Astrocyte (in vitro differentiated cells and primary cell): Measurements from ENCODE around the gene DRD4.

Source experiments
- EZH2 ChIP-seq: IDR thresholded peaks from 2 replicates; pipeline ENCODE4 v1.6.1; 2012; ENCODE audit warnings: mild to moderate bottlenecking, low read length, inconsistent platforms; ENCODE audit not compliant: insufficient read depth
- TF ChIP-seq, protein P1 (sequence below): IDR thresholded peaks from 2 replicates; pipeline ENCODE4 v1.5.1; 2011; ENCODE audit warnings: low read depth, mild to moderate bottlenecking, inconsistent platforms, low read length, moderate library complexity; ENCODE audit not compliant: insufficient read depth

DNA sequence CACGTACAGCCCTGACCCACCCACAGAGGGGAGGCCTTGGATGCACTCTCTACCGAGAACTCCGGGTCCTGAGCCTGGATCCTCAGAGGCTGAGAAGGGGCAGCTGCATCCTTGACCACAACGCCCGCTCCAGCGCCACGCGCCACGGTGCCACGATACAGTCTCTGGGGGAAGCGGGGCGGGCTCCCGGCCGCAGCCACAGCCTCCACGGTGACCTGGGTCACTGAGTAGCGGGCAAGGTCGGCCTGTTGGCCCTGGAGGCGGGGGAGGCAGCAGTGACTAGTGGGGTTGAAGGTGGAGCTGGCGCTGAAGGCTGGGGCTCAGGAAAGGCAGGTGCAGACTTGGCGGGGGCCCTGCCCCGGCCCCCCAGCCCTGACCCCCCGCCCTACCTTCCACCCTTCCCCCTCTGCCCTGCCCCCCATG, 17.4 kb upstream of the DRD4 start:
- TF ChIP-seq, protein P1, sequence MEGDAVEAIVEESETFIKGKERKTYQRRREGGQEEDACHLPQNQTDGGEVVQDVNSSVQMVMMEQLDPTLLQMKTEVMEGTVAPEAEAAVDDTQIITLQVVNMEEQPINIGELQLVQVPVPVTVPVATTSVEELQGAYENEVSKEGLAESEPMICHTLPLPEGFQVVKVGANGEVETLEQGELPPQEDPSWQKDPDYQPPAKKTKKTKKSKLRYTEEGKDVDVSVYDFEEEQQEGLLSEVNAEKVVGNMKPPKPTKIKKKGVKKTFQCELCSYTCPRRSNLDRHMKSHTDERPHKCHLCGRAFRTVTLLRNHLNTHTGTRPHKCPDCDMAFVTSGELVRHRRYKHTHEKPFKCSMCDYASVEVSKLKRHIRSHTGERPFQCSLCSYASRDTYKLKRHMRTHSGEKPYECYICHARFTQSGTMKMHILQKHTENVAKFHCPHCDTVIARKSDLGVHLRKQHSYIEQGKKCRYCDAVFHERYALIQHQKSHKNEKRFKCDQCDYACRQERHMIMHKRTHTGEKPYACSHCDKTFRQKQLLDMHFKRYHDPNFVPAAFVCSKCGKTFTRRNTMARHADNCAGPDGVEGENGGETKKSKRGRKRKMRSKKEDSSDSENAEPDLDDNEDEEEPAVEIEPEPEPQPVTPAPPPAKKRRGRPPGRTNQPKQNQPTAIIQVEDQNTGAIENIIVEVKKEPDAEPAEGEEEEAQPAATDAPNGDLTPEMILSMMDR: no peak
- no peak for TF ChIP-seq EZH2
